HG02852 (cell line): ENCODE data around the gene STK32C.

Source experiments
- ATAC-seq: cut with Tn5 transposase; IDR thresholded peaks from one replicate; pipeline ENCODE4 v1.9.1; 2021; ENCODE audit warnings: mild to moderate bottlenecking, moderate library complexity; ENCODE audit not compliant: unreplicated experiment

STK32C gene

DNA sequence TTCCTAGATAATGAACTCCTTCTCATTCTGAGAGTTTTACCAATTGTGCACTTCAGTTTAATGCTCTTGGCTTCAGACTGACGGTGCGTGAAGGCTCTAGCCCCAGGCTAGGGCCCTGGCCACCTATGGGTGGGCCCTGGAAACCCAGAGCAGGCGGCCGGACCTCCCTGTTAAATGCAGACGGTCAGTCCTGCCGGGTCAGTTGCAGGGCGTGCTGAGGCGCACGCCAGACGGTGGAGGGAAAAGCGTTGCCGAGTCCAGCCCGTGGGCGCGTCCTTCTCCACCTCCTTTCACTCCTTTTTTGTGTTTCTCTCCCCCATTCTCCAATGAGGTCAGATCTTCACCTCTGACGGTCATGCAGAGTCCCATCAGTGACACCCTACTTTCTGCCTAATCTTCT lies 118.7 kb downstream of the STK32C start:
- no peak for ATAC-seq

- ATAC-seq, result no peak
These were observed 119.4 kb downstream of the STK32C start for GRCh38 chr10:132188331-132188730.

DNA sequence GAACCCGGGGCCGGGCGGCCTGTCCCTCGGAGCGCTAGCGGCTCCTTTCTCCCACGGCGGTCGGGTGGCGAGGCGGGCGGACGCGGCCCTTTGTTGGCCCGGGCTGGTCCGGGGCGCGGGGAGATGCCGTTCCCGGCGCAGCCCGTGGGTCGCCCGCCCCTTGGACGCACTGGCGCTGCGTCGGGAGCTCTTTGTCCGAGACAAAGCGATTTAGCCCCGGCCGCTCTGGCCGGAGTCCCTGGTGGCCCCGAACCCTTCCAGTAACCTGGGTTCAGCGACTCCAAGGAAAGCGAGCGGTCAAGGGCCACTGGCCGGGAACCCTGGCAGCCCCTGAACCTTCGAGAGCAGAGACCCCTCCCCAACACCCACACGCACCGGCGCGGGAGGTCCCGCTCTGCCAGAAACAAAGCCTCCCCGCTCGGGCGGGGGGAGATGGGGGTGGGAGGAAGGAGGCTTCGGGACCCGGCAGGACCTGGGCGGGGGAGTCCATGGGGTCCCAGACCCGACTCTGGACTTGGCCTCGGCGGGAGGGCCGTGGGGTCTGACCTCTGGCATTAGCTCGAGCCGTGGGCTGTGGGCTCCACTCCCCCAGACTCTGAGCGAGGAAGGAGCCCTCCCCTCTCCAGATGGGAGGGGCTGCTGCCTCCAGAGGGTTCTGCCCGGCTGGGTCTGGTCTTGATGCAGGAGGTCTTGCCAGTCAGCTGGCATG lies 120.2 kb downstream of the STK32C start:
- ATAC-seq, result no peak

DNA sequence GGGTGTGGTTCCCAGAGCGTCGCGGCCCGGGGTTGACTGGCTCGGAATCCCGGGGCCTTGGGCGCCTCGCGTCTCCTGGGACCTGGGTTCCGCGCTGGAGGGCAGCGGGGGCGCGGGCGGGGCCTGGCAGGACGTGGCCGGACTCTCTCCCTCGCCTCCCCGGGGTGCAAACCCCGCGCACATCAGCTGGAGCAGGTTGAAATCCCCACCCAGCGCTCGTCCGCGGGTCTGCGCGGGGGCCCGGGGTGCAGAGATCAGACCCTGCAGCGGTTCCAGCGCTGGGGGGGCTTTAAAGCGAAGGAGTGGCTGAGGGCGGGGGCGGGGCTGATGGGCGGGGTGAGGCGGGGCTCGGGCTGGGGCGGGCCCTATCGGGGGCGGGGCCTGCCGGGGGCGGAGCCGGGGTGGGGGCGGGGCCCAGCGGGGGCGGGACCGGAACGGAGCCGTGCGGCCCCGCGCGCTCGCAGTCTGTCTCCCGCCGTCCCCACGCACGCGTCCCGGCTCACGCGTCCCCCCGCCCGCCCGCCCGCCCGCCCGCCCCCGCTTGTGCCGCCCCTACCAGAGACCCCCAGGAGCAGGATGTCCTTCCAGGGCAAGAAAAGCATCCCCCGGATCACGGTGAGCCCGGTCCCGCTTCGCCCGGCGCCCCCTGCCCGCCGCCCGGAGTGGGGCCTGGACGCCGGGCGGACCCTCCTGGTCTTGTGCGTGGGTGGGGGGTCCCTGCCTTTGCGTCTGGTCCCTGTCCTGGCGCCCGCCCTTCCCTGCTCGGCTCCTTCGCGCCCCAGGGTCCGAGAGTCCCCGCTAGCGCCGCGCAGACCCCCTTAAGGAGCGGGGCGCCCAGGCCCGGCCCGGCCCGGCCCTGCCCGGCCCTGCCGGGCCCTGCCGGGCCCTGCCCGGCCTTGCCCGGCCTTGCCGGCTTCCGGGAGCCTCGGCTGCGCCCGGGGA lies 121.0 kb downstream of the STK32C start, which contains the start of gene DPYSL4:
Gene DPYSL4 (plus strand): TSS at position 461 of the 942 bp plus-strand sequence. CDS start 116 bp downstream, at position 577.
- no peak for ATAC-seq

DNA sequence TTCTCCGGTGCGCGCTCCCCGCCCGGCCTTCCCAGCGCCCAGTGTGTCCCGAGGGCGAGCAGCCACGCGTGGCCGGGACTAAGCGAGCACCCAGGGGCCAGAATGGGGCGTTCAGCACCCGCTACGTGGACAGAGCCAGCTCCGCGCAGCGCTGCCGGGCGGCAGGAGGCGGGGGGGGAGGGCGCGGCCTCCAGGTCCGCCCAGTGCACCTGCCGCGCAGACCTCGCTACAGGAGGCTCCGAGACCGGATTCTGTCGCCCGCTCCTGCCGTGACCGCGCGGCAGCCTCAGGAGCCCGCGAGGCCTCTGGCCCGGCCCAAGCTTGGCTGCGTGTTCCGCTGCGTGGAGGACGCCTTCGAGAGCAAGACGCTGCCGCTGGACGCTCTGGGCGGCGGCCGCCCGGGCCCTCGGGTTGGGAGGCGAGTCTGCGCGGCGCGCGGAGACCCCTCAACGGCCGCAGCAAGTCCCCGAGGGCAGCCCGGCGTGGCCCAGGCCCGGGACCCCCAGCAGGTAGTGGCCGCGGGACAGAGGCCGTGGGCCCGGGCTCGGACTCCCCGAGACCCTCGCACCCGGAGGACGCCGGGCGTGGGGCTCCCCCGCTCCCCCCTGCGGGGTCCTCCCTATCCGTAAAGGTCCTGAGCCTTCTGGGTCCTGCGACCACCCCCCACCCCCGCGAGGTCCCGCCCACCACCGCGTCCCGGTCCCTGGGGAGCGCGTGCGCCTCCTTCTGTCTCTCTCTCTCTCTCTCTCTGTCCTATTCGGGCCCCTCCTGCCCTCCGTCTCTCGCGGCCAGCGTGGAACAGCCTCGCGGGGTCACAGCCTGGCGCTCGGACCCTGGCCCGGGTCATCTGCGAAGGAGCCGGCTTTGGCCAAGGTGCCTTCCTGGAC lies 121.9 kb downstream of the STK32C start:
- no peak for ATAC-seq

GRCh38 chr10:132184816-132185593 lies 122.7 kb downstream of the STK32C start:
- ATAC-seq, result no peak

- ATAC-seq, result no peak
These were observed 124.7 kb downstream of the STK32C start for GRCh38 chr10:132183046-132183445.

GRCh38 chr10:132182591-132182990 lies 125.2 kb downstream of the STK32C start:
- ATAC-seq, result no peak

GRCh38 chr10:132181691-132182425 lies 125.9 kb downstream of the STK32C start:
- ATAC-seq, result no peak

DNA sequence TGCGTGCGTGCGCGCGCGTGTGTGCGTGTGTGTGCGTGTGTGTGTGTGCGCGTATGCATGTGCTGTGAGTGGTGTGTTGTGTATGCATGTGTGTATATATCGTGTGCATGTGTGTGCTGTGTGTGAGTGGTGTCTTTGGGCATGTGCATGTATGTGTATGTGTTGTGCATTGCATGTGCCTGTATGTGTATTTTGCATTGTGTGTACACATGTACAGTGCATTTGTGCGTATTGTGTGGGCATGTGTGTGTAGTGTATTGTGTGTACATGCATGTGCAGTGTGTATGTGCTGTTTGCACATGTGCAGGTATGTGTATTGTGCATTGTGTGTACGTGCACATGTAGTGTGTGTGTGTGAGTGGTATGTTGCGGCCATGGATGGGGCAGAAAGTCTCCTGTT lies 127.0 kb downstream of the STK32C start:
- ATAC-seq, result no peak

DNA sequence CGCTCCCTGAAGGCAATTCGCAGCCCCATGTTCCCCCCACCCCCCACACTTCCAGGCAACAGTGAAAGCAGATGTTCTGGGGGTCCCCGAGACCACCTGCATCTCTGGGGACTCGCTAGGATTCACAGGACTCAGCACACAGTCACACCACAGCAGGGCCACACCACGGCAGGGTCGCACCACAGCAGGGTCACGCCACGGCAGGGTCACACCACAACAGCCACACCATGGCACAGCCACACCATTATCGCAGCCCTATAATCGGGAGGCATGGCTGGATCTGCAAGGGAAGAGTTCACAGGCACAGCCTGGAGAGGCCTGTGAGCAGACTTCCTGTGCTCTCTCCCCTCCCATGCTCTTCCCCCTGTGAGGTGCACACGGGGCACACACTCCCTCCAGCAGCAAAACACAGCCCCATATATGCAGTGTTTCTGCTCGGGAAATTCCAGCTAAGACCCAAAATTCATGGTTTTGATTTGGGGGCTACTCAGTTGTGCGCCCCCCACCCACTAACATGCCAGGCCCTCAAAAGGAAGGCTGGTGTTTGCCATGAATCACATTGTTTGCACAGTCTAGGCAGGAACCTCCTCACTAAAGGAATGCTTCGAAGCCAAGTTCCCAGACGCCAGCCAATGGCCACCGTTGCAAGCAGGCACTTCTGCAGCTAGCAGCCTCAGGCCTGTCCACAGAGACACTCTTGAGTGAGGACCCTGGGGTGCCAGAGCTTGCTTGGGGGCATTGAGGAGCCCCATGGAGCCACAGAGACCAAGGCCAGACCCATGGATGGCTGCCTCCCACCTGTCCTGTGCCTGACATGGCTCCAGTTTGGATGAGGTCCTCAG lies 128.0 kb downstream of the STK32C start:
- ATAC-seq, result no peak

DNA sequence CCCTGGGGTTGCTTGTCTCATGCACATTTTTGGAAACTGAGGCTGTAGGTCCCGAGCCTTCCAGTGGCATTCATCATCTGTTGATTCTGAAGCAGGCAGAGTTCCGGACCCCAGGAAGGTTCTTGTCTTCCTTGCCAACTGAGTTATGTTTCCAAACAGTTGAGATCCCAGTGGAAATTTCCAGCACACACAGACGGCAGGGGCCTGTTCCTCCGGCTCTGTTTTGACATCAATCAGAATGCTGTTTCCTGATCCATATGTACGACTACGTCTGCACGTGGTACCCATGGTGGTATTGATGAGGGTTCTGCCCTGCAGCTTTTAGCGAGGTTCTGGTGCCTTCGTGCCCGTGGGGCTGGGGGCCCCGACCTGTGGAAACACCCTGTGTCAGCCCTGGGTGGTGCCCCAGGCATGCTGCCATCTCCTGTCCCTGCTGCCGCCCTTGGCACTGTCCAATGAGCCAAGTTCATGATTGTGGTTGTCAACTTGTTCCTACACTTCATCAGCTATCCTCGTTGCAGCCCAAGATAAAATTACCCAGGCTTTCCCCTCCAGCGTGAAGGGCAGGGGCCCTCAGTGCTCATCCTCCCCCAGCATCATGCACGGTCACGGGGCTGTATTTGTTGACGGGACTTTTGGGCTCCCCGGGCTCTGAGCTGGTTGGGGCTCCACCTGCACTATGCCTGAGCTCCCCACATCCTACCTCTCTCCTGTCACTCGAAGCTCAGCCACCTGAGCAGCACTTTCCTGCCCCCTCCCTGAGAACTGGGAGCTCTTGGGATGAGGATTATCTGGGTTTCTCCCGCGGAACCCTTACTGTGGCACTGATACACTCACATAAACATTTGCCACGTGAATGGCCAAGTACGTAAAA lies 128.8 kb downstream of the STK32C start:
- ATAC-seq, result no peak

- no peak for ATAC-seq
These were observed 129.7 kb downstream of the STK32C start for GRCh38 chr10:132178046-132178445.

DNA sequence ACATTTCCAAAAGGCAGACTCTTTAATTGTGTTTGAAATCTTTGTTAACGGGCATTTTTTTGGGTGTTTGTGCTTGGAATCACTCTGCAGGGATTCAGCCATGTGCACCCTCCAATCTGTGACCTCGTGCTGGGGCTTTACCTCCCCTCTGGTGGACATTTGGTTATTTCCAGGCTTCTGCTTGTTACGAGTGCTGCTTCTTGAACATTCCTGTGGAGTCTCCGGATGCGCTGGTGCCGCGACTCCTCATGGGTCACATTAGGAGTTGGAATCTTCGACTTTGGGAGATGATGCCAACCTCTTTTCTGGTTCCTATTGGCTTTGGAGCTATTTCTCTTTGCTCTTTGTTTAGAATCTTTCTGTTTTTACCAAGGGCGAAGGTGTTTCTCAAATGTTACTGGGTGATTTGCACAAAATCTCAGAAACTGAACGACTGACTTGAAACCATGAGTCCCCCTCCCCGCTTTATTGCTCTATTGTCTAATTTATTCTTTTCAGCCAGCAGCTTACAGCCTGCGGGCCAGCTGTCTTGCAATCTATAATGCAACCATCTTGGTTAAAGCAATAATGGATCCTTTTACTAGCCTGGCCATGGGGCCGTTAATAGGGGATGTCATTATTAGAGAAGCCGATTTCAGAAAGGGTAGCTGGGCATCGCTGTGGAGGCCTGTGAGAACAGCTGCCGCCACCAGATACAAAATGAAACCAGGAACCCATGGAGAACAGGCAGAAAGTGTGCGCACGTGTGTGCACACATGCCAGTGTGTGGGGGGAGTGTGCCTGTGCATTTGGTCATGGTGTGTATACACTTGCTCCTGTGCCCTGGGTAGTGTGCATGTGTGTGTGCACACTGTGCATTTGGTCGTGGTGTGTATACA lies 130.9 kb downstream of the STK32C start:
- no peak for ATAC-seq

DNA sequence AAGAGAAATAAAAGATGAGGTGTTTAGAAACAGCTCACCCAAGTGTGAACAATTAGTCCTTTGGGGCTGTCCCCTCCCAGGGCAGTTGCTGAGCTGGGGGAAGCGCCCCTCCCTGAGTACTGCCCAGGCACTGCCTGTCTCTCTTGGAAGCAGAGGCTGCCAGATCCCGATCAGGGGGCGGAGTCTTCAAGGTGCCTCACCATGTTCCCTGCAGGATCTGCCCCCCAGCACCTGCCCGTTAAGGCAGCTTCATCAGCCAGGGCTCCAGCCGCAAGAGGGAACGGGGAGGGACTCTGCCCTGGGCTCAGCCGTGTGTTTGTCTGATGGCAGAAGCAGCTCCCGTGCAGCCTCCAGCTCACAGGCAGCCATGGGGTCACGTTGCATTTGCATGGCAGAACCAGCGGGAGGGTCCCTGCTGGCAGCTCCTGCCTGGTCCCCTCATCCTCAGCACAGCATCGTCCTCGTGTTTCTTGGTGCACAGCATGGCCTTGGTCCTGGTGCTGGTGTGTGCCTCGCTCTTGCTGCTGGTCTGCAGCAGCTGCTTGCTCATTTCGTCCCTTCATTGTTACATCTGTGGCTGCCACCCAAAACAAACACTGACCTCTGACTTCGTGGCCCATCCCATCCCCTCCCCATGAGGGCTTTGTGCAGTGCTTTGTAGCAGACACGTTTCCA lies 131.7 kb downstream of the STK32C start:
- no peak for ATAC-seq

- no peak for ATAC-seq
These were observed 132.3 kb downstream of the STK32C start for GRCh38 chr10:132175408-132175807.
